ENCODE data around the gene TMTC2. TPM values are rescaled to one million over a fixed set of nuclear protein-coding genes. Genes with fewer than 3 reads are reported as not detected.

TMTC2 gene
- total RNA-seq, 6 experiments from 2014 or later, result 0.75 to 3.2 (median 1.1) TPM

GRCh38 chr12:82728710-82729109 is 42.0 kb downstream of the TMTC2 start:
- Mint-ChIP-seq H3K27me3 (ENCODE audit: insufficient read depth) (no peaks in the 10 kb centered on the region), H3K27ac (no peak overlapping the region), H3K4me1 (ENCODE audit: low read depth) (no peaks in the 10 kb centered on the region), H3K36me3 (ENCODE audit: low read depth) (no peaks in the 10 kb centered on the region), H3K9me3 (peaks cover 27% of the 10 kb centered on the region), H3K4me3 (no peak overlapping the region)
- DNase-seq, result no peak
- TF ChIP-seq, protein P1, sequence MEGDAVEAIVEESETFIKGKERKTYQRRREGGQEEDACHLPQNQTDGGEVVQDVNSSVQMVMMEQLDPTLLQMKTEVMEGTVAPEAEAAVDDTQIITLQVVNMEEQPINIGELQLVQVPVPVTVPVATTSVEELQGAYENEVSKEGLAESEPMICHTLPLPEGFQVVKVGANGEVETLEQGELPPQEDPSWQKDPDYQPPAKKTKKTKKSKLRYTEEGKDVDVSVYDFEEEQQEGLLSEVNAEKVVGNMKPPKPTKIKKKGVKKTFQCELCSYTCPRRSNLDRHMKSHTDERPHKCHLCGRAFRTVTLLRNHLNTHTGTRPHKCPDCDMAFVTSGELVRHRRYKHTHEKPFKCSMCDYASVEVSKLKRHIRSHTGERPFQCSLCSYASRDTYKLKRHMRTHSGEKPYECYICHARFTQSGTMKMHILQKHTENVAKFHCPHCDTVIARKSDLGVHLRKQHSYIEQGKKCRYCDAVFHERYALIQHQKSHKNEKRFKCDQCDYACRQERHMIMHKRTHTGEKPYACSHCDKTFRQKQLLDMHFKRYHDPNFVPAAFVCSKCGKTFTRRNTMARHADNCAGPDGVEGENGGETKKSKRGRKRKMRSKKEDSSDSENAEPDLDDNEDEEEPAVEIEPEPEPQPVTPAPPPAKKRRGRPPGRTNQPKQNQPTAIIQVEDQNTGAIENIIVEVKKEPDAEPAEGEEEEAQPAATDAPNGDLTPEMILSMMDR (IDR thresholded peaks at IDR 0.05), result no peak

DNA sequence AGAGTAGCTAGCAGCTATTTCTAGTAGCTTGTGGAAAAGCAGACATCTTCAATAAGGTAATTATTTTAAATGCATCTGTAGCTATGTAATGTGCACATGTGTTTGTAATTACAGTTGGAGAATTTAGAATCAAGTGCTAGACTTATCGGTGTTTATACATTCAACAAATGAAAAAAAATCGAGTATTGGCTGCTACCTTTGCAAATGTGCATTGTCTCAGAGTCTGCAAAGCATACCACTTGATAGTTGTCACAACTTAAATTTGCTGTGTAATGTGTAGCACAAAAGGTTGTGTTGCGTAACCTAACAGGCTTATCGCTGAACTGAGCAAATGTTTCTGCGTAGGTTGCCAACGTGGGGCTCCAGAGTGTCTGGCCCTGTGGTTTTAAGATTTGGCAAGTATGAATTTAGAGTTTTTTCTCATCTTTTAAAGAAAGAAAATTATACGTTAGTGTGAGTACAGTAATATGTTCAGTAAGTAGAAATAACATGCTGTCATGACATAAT is 44.3 kb downstream of the TMTC2 start:
- no peak for DNase-seq
- H3K4me1 Mint-ChIP-seq (ENCODE audit: low read depth), result no peaks in the 10 kb centered on the region
- no peaks in the 10 kb centered on the region for H3K36me3 Mint-ChIP-seq (ENCODE audit: low read depth)
- H3K4me3 Mint-ChIP-seq, result no peak overlapping the region
- TF ChIP-seq, protein P1 (IDR thresholded peaks at IDR 0.05), result no peak
- H3K27me3 Mint-ChIP-seq (ENCODE audit: insufficient read depth), result no peaks in the 10 kb centered on the region; the same call in 1 of the 2 replicates
- H3K9me3 Mint-ChIP-seq, result peaks cover 24% of the 10 kb centered on the region
- no peak overlapping the region for H3K27ac Mint-ChIP-seq

GRCh38 chr12:82740129-82741000 is 53.7 kb downstream of the TMTC2 start:
- DNase-seq, result peak; percentile 19
- H3K4me1 Mint-ChIP-seq (ENCODE audit: low read depth), result peaks cover 8% of the 10 kb centered on the region; the same call in 1 of the 2 replicates
- peaks cover 27% of the 10 kb centered on the region for H3K9me3 Mint-ChIP-seq
- H3K4me3 Mint-ChIP-seq, result no peak overlapping the region
- H3K36me3 Mint-ChIP-seq (ENCODE audit: low read depth), result no peaks in the 10 kb centered on the region; the same call in 1 of the 2 replicates
- no peak overlapping the region for H3K27ac Mint-ChIP-seq
- TF ChIP-seq, protein P1 (IDR thresholded peaks at IDR 0.05), result no peak
- no peaks in the 10 kb centered on the region for H3K27me3 Mint-ChIP-seq (ENCODE audit: insufficient read depth)

- no peaks in the 10 kb centered on the region for H3K27me3 Mint-ChIP-seq (ENCODE audit: insufficient read depth)
- peaks cover 39% of the 10 kb centered on the region for H3K9me3 Mint-ChIP-seq
- H3K4me3 Mint-ChIP-seq, result no peak overlapping the region
- H3K4me1 Mint-ChIP-seq (ENCODE audit: low read depth), result peaks cover 6% of the 10 kb centered on the region; the same call in 1 of the 2 replicates
- no peak overlapping the region for H3K27ac Mint-ChIP-seq
- TF ChIP-seq, protein P1 (IDR thresholded peaks at IDR 0.05), result no peak
- DNase-seq, result no peak
- no peaks in the 10 kb centered on the region; the same call in 1 of the 2 replicates for H3K36me3 Mint-ChIP-seq (ENCODE audit: low read depth)
Measured at GRCh38 chr12:82745063-82745674, 58.5 kb downstream of the TMTC2 start.

GRCh38 chr12:82745807-82746206 is 59.1 kb downstream of the TMTC2 start:
- H3K27ac Mint-ChIP-seq, result no peak overlapping the region
- TF ChIP-seq, protein P1 (IDR thresholded peaks at IDR 0.05), result no peak
- H3K4me1 Mint-ChIP-seq (ENCODE audit: low read depth), result peaks cover under 1% of the 10 kb centered on the region; the same call in 1 of the 2 replicates

More at GRCh38 chr12:82745807-82746206, 59.1 kb downstream of the TMTC2 start:
- no peak overlapping the region for H3K4me3 Mint-ChIP-seq
- no peaks in the 10 kb centered on the region; the same call in 1 of the 2 replicates for H3K36me3 Mint-ChIP-seq (ENCODE audit: low read depth)
- no peak for DNase-seq
- peaks cover 35% of the 10 kb centered on the region for H3K9me3 Mint-ChIP-seq
- no peaks in the 10 kb centered on the region for H3K27me3 Mint-ChIP-seq (ENCODE audit: insufficient read depth)
